HepG2 (cell line): ENCODE results near the gene CEP104. TPM values are rescaled to one million over a fixed set of nuclear protein-coding genes. Genes with fewer than 3 reads are reported as not detected.
A peak's percentile ranks its signal among the peaks of the same experiment; 100 is the strongest.

Source experiments
- ARID5B ChIP-seq: IDR thresholded peaks from 2 replicates; pipeline ENCODE4 v1.4.0; 2020; ENCODE audit warnings: mild to moderate bottlenecking, missing genetic modification reagents
- ARNT2 ChIP-seq: sonication (generic); formaldehyde crosslinking; IDR thresholded peaks from 2 replicates; pipeline ENCODE4 v1.8.0; 2022; ENCODE audit warnings: mild to moderate bottlenecking, low read depth, missing genetic modification reagents, moderate library complexity
- DNMT1 ChIP-seq: sonication (generic); formaldehyde crosslinking; IDR thresholded peaks from 2 replicates; pipeline ENCODE4 v1.5.1; 2020; ENCODE audit warnings: mild to moderate bottlenecking, missing genetic modification reagents
- DRAP1 ChIP-seq: IDR thresholded peaks from 2 replicates; pipeline ENCODE4 v1.6.1; 2016; ENCODE audit warnings: missing genetic modification reagents, missing compliant biosample characterization
- ELF1 ChIP-seq: sonication (generic); formaldehyde crosslinking; IDR thresholded peaks from 2 replicates; pipeline ENCODE4 v1.4.0; 2020; ENCODE audit warnings: missing genetic modification reagents
- FOXK1 ChIP-seq: sonication (generic); formaldehyde crosslinking; IDR thresholded peaks from 2 replicates; pipeline ENCODE4 v1.4.0; 2020; ENCODE audit warnings: low read depth, missing genetic modification reagents, borderline replicate concordance
- GRHL1 ChIP-seq: sonication (generic); formaldehyde crosslinking; conservative IDR thresholded peaks from 2 replicates; pipeline ENCODE4 v1.8.0; 2022; ENCODE audit warnings: missing genetic modification reagents
- KDM5A ChIP-seq: fragments of 200-600 bp; sonication (generic); IDR thresholded peaks from 2 replicates; pipeline ENCODE4 v1.7.0; 2018; ENCODE audit warnings: antibody characterized with exemption, mild to moderate bottlenecking, low read length, borderline replicate concordance
- MIER3 ChIP-seq: IDR thresholded peaks from 2 replicates; pipeline ENCODE4 v1.6.1; 2016; ENCODE audit warnings: missing compliant biosample characterization, borderline replicate concordance
- REPIN1 ChIP-seq: sonication (generic); formaldehyde crosslinking; IDR thresholded peaks from 2 replicates; pipeline ENCODE4 v1.8.0; 2022; ENCODE audit warnings: missing genetic modification reagents, low read depth, mild to moderate bottlenecking, borderline replicate concordance
- TAF1 ChIP-seq: sonication (generic); formaldehyde crosslinking; IDR thresholded peaks from 2 replicates; pipeline ENCODE4 v1.4.0; 2020; ENCODE audit warnings: missing genetic modification reagents
- ZFX ChIP-seq: sonication (generic); formaldehyde crosslinking; IDR thresholded peaks from 2 replicates; pipeline ENCODE4 v1.4.0; 2020; ENCODE audit warnings: mild to moderate bottlenecking, low read depth, missing genetic modification reagents, moderate library complexity
- ZNF225 ChIP-seq: sonication (generic); formaldehyde crosslinking; IDR thresholded peaks from 2 replicates; pipeline ENCODE4 v1.4.0; 2020; ENCODE audit warnings: mild to moderate bottlenecking, missing genetic modification reagents
- ZNF24 ChIP-seq: fragments of 450-650 bp; IDR thresholded peaks from 2 replicates; pipeline ENCODE4 v1.6.1; 2017; ENCODE audit warnings: antibody characterized with exemption, mild to moderate bottlenecking
- ZNF33B ChIP-seq: sonication (generic); formaldehyde crosslinking; IDR thresholded peaks from 2 replicates; pipeline ENCODE4 v1.5.1; 2020; ENCODE audit warnings: mild to moderate bottlenecking, missing genetic modification reagents
- ZNF44 ChIP-seq: sonication (generic); formaldehyde crosslinking; IDR thresholded peaks from 2 replicates; pipeline ENCODE4 v1.5.1; 2020; ENCODE audit warnings: mild to moderate bottlenecking, missing genetic modification reagents
- polyA plus RNA-seq, 8 experiments: library from polyadenylated mRNA; depleted of rRNA in 3 of 8; stranded (reverse) in 7 of 8; unstranded in 1 of 8; fragments of >200 nt; fragmentation: Illumina TruSeq in 4 of 8; extraction: Trizol in 4 of 8; gene quantifications; 2 replicates each; pipeline versions ENCODE4 v1.2.1 to v1.2.3, GENCODE V29; 2011 to 2016; ENCODE audit warnings: low read depth in 4 of 8, missing spikeins in 1 of 8, mixed read lengths in 1 of 8; ENCODE audit not compliant: insufficient read depth in 1 of 8
- total RNA-seq, 5 experiments: library from RNA; depleted of rRNA; stranded (reverse); fragments of >200 nt; fragmentation: Illumina TruSeq; extraction: Trizol; gene quantifications; 2 replicates each; pipeline ENCODE4 v1.2.3, GENCODE V29; 2016; ENCODE audit warnings: low read depth in 1 of 5
- TF ChIP-seq, protein P1 (sequence below): sonication (generic); formaldehyde crosslinking; IDR thresholded peaks from 2 replicates; pipeline ENCODE4 v1.4.0; 2020; ENCODE audit warnings: low read depth, missing genetic modification reagents
- TF ChIP-seq, protein P2 (sequence below): IDR thresholded peaks from 2 replicates; pipeline ENCODE4 v1.6.1; 2016

The CEP104 gene
- total and polyA plus RNA-seq, 2 of the 13 experiments (the other 11 are each of a cell fraction or from before 2014, with no cell fraction given), result 20.4 to 30.1 TPM

DNA sequence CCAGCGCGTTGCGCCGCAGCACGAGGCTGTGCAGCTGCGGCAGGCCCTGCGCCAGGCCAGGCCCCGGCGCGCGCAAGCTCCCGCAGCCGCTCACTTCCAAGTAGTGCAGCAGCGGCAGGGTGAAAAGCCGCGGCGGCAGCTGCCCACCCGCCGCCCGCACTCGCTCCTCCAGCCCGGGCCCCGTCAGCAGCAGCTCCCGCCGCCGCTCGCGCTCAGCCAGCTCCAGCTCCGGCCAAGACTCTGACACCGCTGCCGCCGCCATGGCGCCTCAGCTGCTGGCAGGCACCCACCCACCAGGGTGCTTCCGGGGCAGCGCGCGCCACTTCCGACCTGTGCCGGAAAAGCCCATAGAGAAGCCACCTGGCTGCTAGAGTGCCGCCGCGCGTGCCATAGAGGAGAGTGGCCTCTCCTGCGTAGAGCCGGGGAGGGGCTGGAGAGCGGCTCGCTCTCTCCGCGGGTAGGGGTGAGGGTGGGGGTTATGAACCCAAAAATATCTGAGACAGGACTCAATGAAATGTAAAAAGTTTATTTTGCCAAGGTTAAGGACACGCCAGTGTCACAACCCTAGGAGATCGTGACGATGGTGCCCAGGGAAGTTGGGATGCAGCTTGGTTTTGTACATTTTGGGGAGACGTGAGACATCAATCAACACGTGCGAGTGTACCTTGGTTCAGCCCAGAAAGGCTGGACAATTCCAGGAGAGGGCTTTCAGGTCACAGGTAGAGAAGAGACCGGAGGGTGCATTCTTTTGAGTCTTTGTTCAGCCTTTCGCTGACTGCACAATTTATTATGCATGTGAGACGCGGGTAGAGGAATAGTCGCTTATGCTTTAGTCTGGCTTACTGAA lies 60.6 kb downstream of the CEP104 start, which contains the start of gene LRRC47 (continued):
- TF ChIP-seq DRAP1 (CRISPR knock-in tag), result peak; percentile 84
- no peak for TF ChIP-seq ZNF33B (CRISPR knock-in tag)
- no peak for TF ChIP-seq GRHL1 (CRISPR knock-in tag)
- peak; percentile 35; the same call in 1 of the 2 replicates for TF ChIP-seq ARID5B (CRISPR knock-in tag)
- TF ChIP-seq REPIN1, result no peak; the same call in 1 of the 2 replicates
- TF ChIP-seq, protein P1, sequence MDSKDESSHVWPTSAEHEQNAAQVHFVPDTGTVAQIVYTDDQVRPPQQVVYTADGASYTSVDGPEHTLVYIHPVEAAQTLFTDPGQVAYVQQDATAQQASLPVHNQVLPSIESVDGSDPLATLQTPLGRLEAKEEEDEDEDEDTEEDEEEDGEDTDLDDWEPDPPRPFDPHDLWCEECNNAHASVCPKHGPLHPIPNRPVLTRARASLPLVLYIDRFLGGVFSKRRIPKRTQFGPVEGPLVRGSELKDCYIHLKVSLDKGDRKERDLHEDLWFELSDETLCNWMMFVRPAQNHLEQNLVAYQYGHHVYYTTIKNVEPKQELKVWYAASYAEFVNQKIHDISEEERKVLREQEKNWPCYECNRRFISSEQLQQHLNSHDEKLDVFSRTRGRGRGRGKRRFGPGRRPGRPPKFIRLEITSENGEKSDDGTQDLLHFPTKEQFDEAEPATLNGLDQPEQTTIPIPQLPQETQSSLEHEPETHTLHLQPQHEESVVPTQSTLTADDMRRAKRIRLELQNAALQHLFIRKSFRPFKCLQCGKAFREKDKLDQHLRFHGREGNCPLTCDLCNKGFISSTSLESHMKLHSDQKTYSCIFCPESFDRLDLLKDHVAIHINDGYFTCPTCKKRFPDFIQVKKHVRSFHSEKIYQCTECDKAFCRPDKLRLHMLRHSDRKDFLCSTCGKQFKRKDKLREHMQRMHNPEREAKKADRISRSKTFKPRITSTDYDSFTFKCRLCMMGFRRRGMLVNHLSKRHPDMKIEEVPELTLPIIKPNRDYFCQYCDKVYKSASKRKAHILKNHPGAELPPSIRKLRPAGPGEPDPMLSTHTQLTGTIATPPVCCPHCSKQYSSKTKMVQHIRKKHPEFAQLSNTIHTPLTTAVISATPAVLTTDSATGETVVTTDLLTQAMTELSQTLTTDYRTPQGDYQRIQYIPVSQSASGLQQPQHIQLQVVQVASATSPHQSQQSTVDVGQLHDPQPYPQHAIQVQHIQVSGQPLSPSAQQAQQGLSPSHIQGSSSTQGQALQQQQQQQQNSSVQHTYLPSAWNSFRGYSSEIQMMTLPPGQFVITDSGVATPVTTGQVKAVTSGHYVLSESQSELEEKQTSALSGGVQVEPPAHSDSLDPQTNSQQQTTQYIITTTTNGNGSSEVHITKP (CRISPR knock-in tag), result peak; percentile 75
- TF ChIP-seq ELF1 (CRISPR knock-in tag), result peak; percentile 95
- peak; percentile 88 for TF ChIP-seq KDM5A
- TF ChIP-seq, protein P2, sequence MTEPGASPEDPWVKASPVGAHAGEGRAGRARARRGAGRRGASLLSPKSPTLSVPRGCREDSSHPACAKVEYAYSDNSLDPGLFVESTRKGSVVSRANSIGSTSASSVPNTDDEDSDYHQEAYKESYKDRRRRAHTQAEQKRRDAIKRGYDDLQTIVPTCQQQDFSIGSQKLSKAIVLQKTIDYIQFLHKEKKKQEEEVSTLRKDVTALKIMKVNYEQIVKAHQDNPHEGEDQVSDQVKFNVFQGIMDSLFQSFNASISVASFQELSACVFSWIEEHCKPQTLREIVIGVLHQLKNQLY (CRISPR knock-in tag), result 0 out of 2 replicates have a peak, but pooled peaks have one; percentile 44
- TF ChIP-seq ZNF24, result no peak
- peak; percentile 97 for TF ChIP-seq ZFX (CRISPR knock-in tag)
- TF ChIP-seq TAF1 (CRISPR knock-in tag), result peak; percentile 83
- TF ChIP-seq DNMT1 (CRISPR knock-in tag), result no peak
- TF ChIP-seq FOXK1 (CRISPR knock-in tag), result peak; percentile 82; the same call in 1 of the 2 replicates
- peak; percentile 67; the same call in 1 of the 2 replicates for TF ChIP-seq ARNT2 (CRISPR knock-in tag)
- no peak for TF ChIP-seq ZNF225 (CRISPR knock-in tag)
- TF ChIP-seq ZNF44 (CRISPR knock-in tag), result no peak
- TF ChIP-seq MIER3 (CRISPR knock-in tag), result peak; percentile 44; the same call in 1 of the 2 replicates
